A673 (cell line): ENCODE data around the gene OSGIN1. TPM values are rescaled to one million over a fixed set of nuclear protein-coding genes. Genes with fewer than 3 reads are reported as not detected.

Source experiments
- BruUV-seq: library from RNA; stranded (reverse); fragments of 400-500 nt; replicated peaks from 2 replicates; lab custom pipeline; 2021; lab: Mats Ljungman, UMichigan
- CTCF ChIA-PET: fragments of 300-600 bp; sonication (Branson Sonifier 250); formaldehyde crosslinking; loops from one replicate; lab custom pipeline; 2022; ENCODE audit warnings: antibody characterized with exemption; lab: Charles Lee
- POLR2A ChIA-PET: fragments of 300-600 bp; sonication (Branson Sonifier 250); formaldehyde crosslinking; loops from one replicate; lab custom pipeline; 2022; ENCODE audit warnings: antibody characterized with exemption; ENCODE audit not compliant: low non-redundant PET; lab: Charles Lee
- DNase-seq: peaks from one replicate; pipeline ENCODE4 v3.0.0-alpha.2; 2015; ENCODE audit warnings: low spot score
- H3K27ac ChIP-seq: fragments of 200-600 bp; sonication (generic); 2 replicates; pipeline ENCODE4 v1.5.1; 2016; ENCODE audit warnings: mixed run types, low read depth, mild to moderate bottlenecking, mixed read lengths, antibody characterized with exemption, low read length; ENCODE audit not compliant: poor library complexity, severe bottlenecking
- H3K27me3 ChIP-seq: fragments of 200-600 bp; sonication (generic); replicated peaks from 2 replicates; pipeline ENCODE4 v1.6.1; 2017; ENCODE audit warnings: mixed run types, low read depth, mild to moderate bottlenecking, mixed read lengths, antibody characterized with exemption, low read length; ENCODE audit not compliant: insufficient read depth, poor library complexity
- H3K36me3 ChIP-seq: fragments of 200-600 bp; sonication (generic); 2 replicates; pipeline ENCODE4 v1.6.1; 2016; ENCODE audit warnings: mixed run types, mild to moderate bottlenecking, mixed read lengths, antibody characterized with exemption, low read length; ENCODE audit not compliant: insufficient read depth, poor library complexity, severe bottlenecking
- H3K4me1 ChIP-seq: fragments of 200-600 bp; sonication (generic); 2 replicates; pipeline ENCODE4 v1.6.1; 2017; ENCODE audit warnings: mixed run types, mild to moderate bottlenecking, mixed read lengths, antibody characterized with exemption, low read length; ENCODE audit not compliant: insufficient read depth, poor library complexity, severe bottlenecking
- H3K4me3 ChIP-seq: fragments of 200-600 bp; sonication (generic); 2 replicates; pipeline ENCODE4 v1.5.1; 2016; ENCODE audit warnings: low read depth, mixed run types, mild to moderate bottlenecking, mixed read lengths, low read length; ENCODE audit not compliant: poor library complexity, severe bottlenecking
- H3K9me3 ChIP-seq: fragments of 200-600 bp; sonication (generic); 2 replicates; pipeline ENCODE4 v1.6.1; 2016; ENCODE audit warnings: mixed run types, low read depth, mild to moderate bottlenecking, mixed read lengths, antibody characterized with exemption, low read length; ENCODE audit not compliant: poor library complexity, severe bottlenecking
- EZH2 ChIP-seq: fragments of 200-600 bp; sonication (generic); IDR thresholded peaks from 2 replicates; pipeline ENCODE4 v1.6.1; 2017; ENCODE audit warnings: borderline replicate concordance, low read depth, mild to moderate bottlenecking, mixed read lengths, antibody characterized with exemption, low read length; ENCODE audit not compliant: poor library complexity, severe bottlenecking
- intact Hi-C: fragments of 100-400 bp; cut with micrococcal nuclease; formaldehyde crosslinking; loops from one replicate; pipeline ENCODE4 v1.10.0; 2022; ENCODE audit not compliant: unreplicated experiment
- total RNA-seq: library from RNA; stranded (reverse); gene quantifications from 2 replicates; pipeline ENCODE4 v1.2.3, GENCODE V29; 2021
- TF ChIP-seq, protein P1 (sequence below): fragments of 300-800, 200-600 bp; sonication (generic); conservative IDR thresholded peaks from 2 replicates; pipeline ENCODE4 v1.5.1; 2017; ENCODE audit warnings: low read depth, mild to moderate bottlenecking, antibody characterized with exemption, low read length, moderate library complexity, mixed read lengths

Gene OSGIN1
- total RNA-seq, 1 experiment from 2014 or later = 2.4 TPM

DNA sequence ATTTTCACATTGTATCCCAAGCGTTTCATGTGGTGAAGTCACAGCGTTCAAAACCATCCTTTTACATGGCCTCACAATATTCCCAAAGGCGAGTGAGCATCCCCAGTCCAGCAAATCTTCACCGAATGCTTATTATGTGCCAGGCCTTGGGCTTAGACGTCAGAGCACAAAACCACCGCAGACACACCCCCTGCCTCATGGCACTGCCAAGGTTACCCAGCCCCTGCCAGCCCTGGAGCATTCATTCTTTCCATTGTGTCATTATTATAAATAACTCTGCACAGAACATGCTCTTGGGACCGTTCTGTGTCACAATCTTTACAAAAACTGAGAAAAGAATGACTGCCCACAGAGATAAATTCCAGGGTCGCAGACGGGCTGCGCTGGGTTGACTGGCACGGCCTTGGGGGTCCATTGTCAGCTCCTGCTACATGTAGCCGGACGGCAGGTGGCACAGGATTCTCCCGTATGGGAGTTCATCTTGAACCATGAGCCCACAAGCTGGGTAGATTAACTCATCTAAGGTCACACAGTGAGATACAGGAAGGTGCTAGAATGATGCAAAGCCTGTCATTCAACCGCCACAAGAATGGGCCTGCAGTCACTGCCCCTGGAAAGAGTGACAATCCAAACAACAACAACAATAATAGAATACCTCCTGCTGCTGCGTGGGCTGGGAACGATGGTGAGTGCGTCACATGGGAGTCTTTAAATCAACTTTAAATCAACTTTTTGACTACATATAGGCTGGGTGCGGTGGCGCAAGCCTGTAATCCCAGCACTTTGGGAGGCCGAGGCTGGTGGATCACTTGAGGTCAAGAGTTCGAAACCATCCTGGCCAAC is 10.5 kb downstream of the OSGIN1 start:
- CTCF ChIA-PET = no interaction called here
- no TSS peak for BruUV-seq
- Histone ChIP-seq H3K27me3 (no peaks in the 10 kb centered on the region), H3K9me3 (no peaks in the 10 kb centered on the region), H3K4me1 (no peaks in the 10 kb centered on the region), H3K4me3 (no peak overlapping the region), H3K27ac (no peak overlapping the region), H3K36me3 (no peaks in the 10 kb centered on the region)
- POLR2A ChIA-PET = no interaction called here
- DNase-seq = no peak
- TF ChIP-seq EZH2 = no peak
- TF ChIP-seq, protein P1, sequence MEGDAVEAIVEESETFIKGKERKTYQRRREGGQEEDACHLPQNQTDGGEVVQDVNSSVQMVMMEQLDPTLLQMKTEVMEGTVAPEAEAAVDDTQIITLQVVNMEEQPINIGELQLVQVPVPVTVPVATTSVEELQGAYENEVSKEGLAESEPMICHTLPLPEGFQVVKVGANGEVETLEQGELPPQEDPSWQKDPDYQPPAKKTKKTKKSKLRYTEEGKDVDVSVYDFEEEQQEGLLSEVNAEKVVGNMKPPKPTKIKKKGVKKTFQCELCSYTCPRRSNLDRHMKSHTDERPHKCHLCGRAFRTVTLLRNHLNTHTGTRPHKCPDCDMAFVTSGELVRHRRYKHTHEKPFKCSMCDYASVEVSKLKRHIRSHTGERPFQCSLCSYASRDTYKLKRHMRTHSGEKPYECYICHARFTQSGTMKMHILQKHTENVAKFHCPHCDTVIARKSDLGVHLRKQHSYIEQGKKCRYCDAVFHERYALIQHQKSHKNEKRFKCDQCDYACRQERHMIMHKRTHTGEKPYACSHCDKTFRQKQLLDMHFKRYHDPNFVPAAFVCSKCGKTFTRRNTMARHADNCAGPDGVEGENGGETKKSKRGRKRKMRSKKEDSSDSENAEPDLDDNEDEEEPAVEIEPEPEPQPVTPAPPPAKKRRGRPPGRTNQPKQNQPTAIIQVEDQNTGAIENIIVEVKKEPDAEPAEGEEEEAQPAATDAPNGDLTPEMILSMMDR = no peak
- intact Hi-C loops = no loop called here

DNA sequence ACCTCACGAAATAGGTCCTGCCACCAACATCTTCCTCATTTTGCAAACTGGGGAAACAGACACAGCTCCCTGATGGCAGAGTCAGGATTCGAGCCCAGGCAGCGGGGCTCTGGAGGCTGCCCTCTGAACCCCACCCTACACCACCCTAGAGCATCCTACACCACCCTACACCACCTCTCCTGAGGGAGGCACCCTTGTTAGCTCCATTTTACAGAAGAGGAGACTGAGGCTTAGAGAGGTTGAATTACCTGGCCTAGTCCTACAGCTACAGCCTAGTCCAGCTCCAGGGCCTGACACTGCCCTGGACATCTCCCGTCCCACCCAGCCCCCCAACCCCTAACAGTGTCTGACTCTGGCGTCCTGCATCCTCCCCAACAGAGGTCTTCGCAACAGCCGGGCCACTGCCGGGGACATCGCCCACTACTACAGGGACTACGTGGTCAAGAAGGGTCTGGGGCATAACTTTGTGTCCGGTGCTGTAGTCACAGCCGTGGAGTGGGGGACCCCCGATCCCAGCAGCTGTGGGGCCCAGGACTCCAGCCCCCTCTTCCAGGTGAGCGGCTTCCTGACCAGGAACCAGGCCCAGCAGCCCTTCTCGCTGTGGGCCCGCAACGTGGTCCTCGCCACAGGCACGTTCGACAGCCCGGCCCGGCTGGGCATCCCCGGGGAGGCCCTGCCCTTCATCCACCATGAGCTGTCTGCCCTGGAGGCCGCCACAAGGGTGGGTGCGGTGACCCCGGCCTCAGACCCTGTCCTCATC is 11.8 kb downstream of the OSGIN1 start:
- DNase-seq = no peak
- Histone ChIP-seq H3K27me3 (peaks cover 7% of the 10 kb centered on the region), H3K27ac (no peak overlapping the region), H3K4me1 (no peaks in the 10 kb centered on the region), H3K9me3 (no peaks in the 10 kb centered on the region), H3K36me3 (no peaks in the 10 kb centered on the region), H3K4me3 (no peak overlapping the region)
- CTCF ChIA-PET = interaction anchor here (0.6 kb wide), 1 partner anchor 11 kb away, joined by 3 read pairs; no protein-coding TSS in a partner anchor
- POLR2A ChIA-PET = no interaction called here
- TF ChIP-seq, protein P1 = no peak
- TF ChIP-seq EZH2 = no peak
- no TSS peak for BruUV-seq
- intact Hi-C loops = no loop called here

DNA sequence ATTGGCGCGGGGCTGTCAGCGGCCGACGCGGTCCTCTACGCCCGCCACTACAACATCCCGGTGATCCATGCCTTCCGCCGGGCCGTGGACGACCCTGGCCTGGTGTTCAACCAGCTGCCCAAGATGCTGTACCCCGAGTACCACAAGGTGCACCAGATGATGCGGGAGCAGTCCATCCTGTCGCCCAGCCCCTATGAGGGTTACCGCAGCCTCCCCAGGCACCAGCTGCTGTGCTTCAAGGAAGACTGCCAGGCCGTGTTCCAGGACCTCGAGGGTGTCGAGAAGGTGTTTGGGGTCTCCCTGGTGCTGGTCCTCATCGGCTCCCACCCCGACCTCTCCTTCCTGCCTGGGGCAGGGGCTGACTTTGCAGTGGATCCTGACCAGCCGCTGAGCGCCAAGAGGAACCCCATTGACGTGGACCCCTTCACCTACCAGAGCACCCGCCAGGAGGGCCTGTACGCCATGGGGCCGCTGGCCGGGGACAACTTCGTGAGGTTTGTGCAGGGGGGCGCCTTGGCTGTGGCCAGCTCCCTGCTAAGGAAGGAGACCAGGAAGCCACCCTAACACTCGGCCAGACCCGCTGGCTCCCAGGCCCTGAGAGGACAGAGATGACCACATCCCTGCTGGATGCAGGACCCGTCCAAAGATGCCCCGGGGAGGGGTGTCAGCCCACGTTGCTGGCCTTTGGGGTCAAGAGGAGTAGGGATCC is 12.6 kb downstream of the OSGIN1 start:
- Histone ChIP-seq H3K9me3 (no peaks in the 10 kb centered on the region), H3K27ac (no peak overlapping the region), H3K4me3 (no peak overlapping the region), H3K4me1 (no peaks in the 10 kb centered on the region), H3K36me3 (no peaks in the 10 kb centered on the region), H3K27me3 (peaks cover 7% of the 10 kb centered on the region)
- no peak for DNase-seq
- POLR2A ChIA-PET = no interaction called here
- intact Hi-C loops = no loop called here
- TF ChIP-seq EZH2 = no peak
- TF ChIP-seq, protein P1 = no peak
- CTCF ChIA-PET = no interaction called here
- BruUV-seq = no TSS peak
